ENCODE data around the gene UNC5C. TPM values are rescaled to one million over a fixed set of nuclear protein-coding genes. Genes with fewer than 3 reads are reported as not detected.

Gene UNC5C
- total and polyA plus RNA-seq, 2 experiments from 2014 or later = 3.5 to 16.0 TPM

- Histone ChIP-seq H4K20me1 (ENCODE audit: insufficient read depth, poor library complexity, severe bottlenecking) (no peaks in the 10 kb centered on the region), H2AFZ (no peak overlapping the region), H3K27me3 (no peaks in the 10 kb centered on the region), H3K4me3 (no peak overlapping the region), H3K9me2 (replicated peaks; ENCODE audit: insufficient read depth) (no peaks in the 10 kb centered on the region), H3K27ac (no peak overlapping the region), H3K9me3 (ENCODE audit: low read depth) (no peaks in the 10 kb centered on the region), H3K4me1 (ENCODE audit: insufficient read depth) (no peaks in the 10 kb centered on the region), H3K4me2 (no peak overlapping the region), H3K79me2 (no peaks in the 10 kb centered on the region), H3K36me3 (replicated peaks; ENCODE audit: insufficient read depth, low read depth) (no peaks in the 10 kb centered on the region)
- WGBS (ENCODE audit: low lambda C conversion rate, missing lambda C conversion rate) = 58% methylated on average over 8 of the region's 8 CpGs
- DNase-seq (ENCODE audit: low spot score) = no peak
- TF ChIP-seq CTCF (IDR thresholded peaks at IDR 0.05; ENCODE audit: poor library complexity) = no peak
- no peak for TF ChIP-seq EZH2phosphoT487 (IDR thresholded peaks at IDR 0.05; ENCODE audit: low read depth, severe bottlenecking, unreplicated experiment)
- TF ChIP-seq EZH2 (IDR thresholded peaks at IDR 0.05; ENCODE audit: borderline replicate concordance) = no peak
These were observed 85.9 kb downstream of the UNC5C start for GRCh38 chr4:95462921-95463320.

GRCh38 chr4:95457353-95457752 lies 91.4 kb downstream of the UNC5C start:
- no peak overlapping the region for H3K4me2 ChIP-seq
- 64% methylated on average over 4 of the region's 4 CpGs for WGBS (ENCODE audit: low lambda C conversion rate, missing lambda C conversion rate)
- no peak overlapping the region for H3K27ac ChIP-seq
- no peaks in the 10 kb centered on the region for H3K4me1 ChIP-seq (ENCODE audit: insufficient read depth)
- DNase-seq (ENCODE audit: low spot score) = no peak
- H3K79me2 ChIP-seq = no peaks in the 10 kb centered on the region
- no peaks in the 10 kb centered on the region for H3K9me2 ChIP-seq (replicated peaks; ENCODE audit: insufficient read depth)
- no peak overlapping the region for H2AFZ ChIP-seq
- H4K20me1 ChIP-seq (ENCODE audit: insufficient read depth, poor library complexity, severe bottlenecking) = no peaks in the 10 kb centered on the region
- TF ChIP-seq EZH2phosphoT487 (IDR thresholded peaks at IDR 0.05; ENCODE audit: low read depth, severe bottlenecking, unreplicated experiment) = no peak
- TF ChIP-seq EZH2 (IDR thresholded peaks at IDR 0.05; ENCODE audit: borderline replicate concordance) = no peak
- TF ChIP-seq CTCF (IDR thresholded peaks at IDR 0.05; ENCODE audit: poor library complexity) = no peak
- no peaks in the 10 kb centered on the region for H3K27me3 ChIP-seq
- no peaks in the 10 kb centered on the region for H3K36me3 ChIP-seq (replicated peaks; ENCODE audit: insufficient read depth, low read depth)
- no peaks in the 10 kb centered on the region for H3K9me3 ChIP-seq (ENCODE audit: low read depth)
- H3K4me3 ChIP-seq = no peak overlapping the region

- WGBS (ENCODE audit: low lambda C conversion rate, missing lambda C conversion rate) = 89% methylated on average over 2 of the region's 2 CpGs
- Histone ChIP-seq H3K36me3 (replicated peaks; ENCODE audit: insufficient read depth, low read depth) (no peaks in the 10 kb centered on the region), H3K79me2 (no peaks in the 10 kb centered on the region), H3K9me3 (ENCODE audit: low read depth) (no peaks in the 10 kb centered on the region), H2AFZ (no peak overlapping the region), H3K4me3 (no peak overlapping the region), H4K20me1 (ENCODE audit: insufficient read depth, poor library complexity, severe bottlenecking) (no peaks in the 10 kb centered on the region), H3K9me2 (replicated peaks; ENCODE audit: insufficient read depth) (no peaks in the 10 kb centered on the region), H3K27ac (no peak overlapping the region), H3K4me1 (ENCODE audit: insufficient read depth) (no peaks in the 10 kb centered on the region), H3K27me3 (no peaks in the 10 kb centered on the region), H3K4me2 (no peak overlapping the region)
- DNase-seq (ENCODE audit: low spot score) = no peak
- TF ChIP-seq EZH2 (IDR thresholded peaks at IDR 0.05; ENCODE audit: borderline replicate concordance) (no peak), CTCF (IDR thresholded peaks at IDR 0.05; ENCODE audit: poor library complexity) (no peak), EZH2phosphoT487 (IDR thresholded peaks at IDR 0.05; ENCODE audit: low read depth, severe bottlenecking, unreplicated experiment) (no peak)
These were observed 98.5 kb downstream of the UNC5C start for GRCh38 chr4:95450294-95450693.

GRCh38 chr4:95446173-95446572 lies 102.6 kb downstream of the UNC5C start:
- Histone ChIP-seq H3K36me3 (replicated peaks; ENCODE audit: insufficient read depth, low read depth) (no peaks in the 10 kb centered on the region), H3K4me2 (no peak overlapping the region), H2AFZ (no peak overlapping the region), H3K27me3 (no peaks in the 10 kb centered on the region), H3K4me3 (no peak overlapping the region), H3K9me3 (ENCODE audit: low read depth) (no peaks in the 10 kb centered on the region), H3K4me1 (ENCODE audit: insufficient read depth) (no peaks in the 10 kb centered on the region), H4K20me1 (ENCODE audit: insufficient read depth, poor library complexity, severe bottlenecking) (no peaks in the 10 kb centered on the region), H3K9me2 (replicated peaks; ENCODE audit: insufficient read depth) (no peaks in the 10 kb centered on the region), H3K27ac (no peak overlapping the region), H3K79me2 (no peaks in the 10 kb centered on the region)
- DNase-seq (ENCODE audit: low spot score) = no peak
- WGBS (ENCODE audit: low lambda C conversion rate, missing lambda C conversion rate) = 96% methylated on average over 4 of the region's 4 CpGs
- no peak for TF ChIP-seq EZH2 (IDR thresholded peaks at IDR 0.05; ENCODE audit: borderline replicate concordance)
- TF ChIP-seq EZH2phosphoT487 (IDR thresholded peaks at IDR 0.05; ENCODE audit: low read depth, severe bottlenecking, unreplicated experiment) = no peak
- no peak for TF ChIP-seq CTCF (IDR thresholded peaks at IDR 0.05; ENCODE audit: poor library complexity)

Data from hepatocyte (in vitro differentiated cells).